HEK293 (cell line): ENCODE results near the gene OCIAD1.

ENCODE experiments used
- KLF16 ChIP-seq: fragments of 450-650 bp; formaldehyde crosslinking; IDR thresholded peaks from 2 replicates; pipeline ENCODE4 v1.5.1; 2017; ENCODE audit warnings: missing biosample characterization, missing genetic modification characterization
- MYNN ChIP-seq: fragments of 450-650 bp; formaldehyde crosslinking; IDR thresholded peaks from 2 replicates; pipeline ENCODE4 v1.5.1; 2016; ENCODE audit warnings: missing biosample characterization, missing genetic modification characterization, borderline replicate concordance
- PATZ1 ChIP-seq: fragments of 450-650 bp; formaldehyde crosslinking; IDR thresholded peaks from 2 replicates; pipeline ENCODE4 v1.5.1; 2016; ENCODE audit warnings: missing biosample characterization, missing genetic modification characterization
- PRDM10 ChIP-seq: fragments of 450-650 bp; formaldehyde crosslinking; IDR thresholded peaks from 2 replicates; pipeline ENCODE4 v1.5.1; 2016; ENCODE audit warnings: missing biosample characterization, missing genetic modification characterization
- RBAK ChIP-seq: fragments of 450-650 bp; formaldehyde crosslinking; IDR thresholded peaks from 2 replicates; pipeline ENCODE4 v1.5.1; 2016; ENCODE audit warnings: missing biosample characterization, missing genetic modification characterization
- SETDB1 ChIP-seq: IDR thresholded peaks from one replicate; pipeline ENCODE4 v1.6.1; 2017; ENCODE audit warnings: mild to moderate bottlenecking, low read length, moderate library complexity, mixed read lengths; ENCODE audit not compliant: insufficient read length
- SP7 ChIP-seq: fragments of 450-650 bp; formaldehyde crosslinking; IDR thresholded peaks from 2 replicates; pipeline ENCODE4 v1.5.1; 2016; ENCODE audit warnings: missing biosample characterization, missing genetic modification characterization
- ZBTB1 ChIP-seq: fragments of 450-650 bp; formaldehyde crosslinking; IDR thresholded peaks from 2 replicates; pipeline ENCODE4 v1.5.1; 2016; ENCODE audit warnings: missing biosample characterization, missing genetic modification characterization
- ZBTB11 ChIP-seq: fragments of 450-650 bp; formaldehyde crosslinking; conservative IDR thresholded peaks from 2 replicates; pipeline ENCODE4 v1.5.1; 2016; ENCODE audit warnings: low read depth, missing biosample characterization, missing genetic modification characterization
- ZBTB21 ChIP-seq: fragments of 450-650 bp; formaldehyde crosslinking; IDR thresholded peaks from 2 replicates; pipeline ENCODE4 v1.5.1; 2017; ENCODE audit warnings: missing biosample characterization, missing genetic modification characterization
- ZEB2 ChIP-seq: fragments of 450-650 bp; formaldehyde crosslinking; IDR thresholded peaks from 2 replicates; pipeline ENCODE4 v1.5.1; 2016; ENCODE audit warnings: missing biosample characterization, missing genetic modification characterization
- ZNF23 ChIP-seq: fragments of 450-650 bp; formaldehyde crosslinking; IDR thresholded peaks from 2 replicates; pipeline ENCODE4 v1.5.1; 2016; ENCODE audit warnings: missing biosample characterization, missing genetic modification characterization, borderline replicate concordance
- ZNF341 ChIP-seq: fragments of 450-650 bp; formaldehyde crosslinking; IDR thresholded peaks from 2 replicates; pipeline ENCODE4; 2016; ENCODE audit warnings: low read depth, missing biosample characterization, missing genetic modification characterization
- ZNF350 ChIP-seq: fragments of 450-650 bp; formaldehyde crosslinking; IDR thresholded peaks from 2 replicates; pipeline ENCODE4 v1.5.0; 2017; ENCODE audit warnings: missing biosample characterization, mild to moderate bottlenecking, missing genetic modification characterization
- ZNF366 ChIP-seq: fragments of 450-650 bp; formaldehyde crosslinking; conservative IDR thresholded peaks from 2 replicates; pipeline ENCODE4 v1.5.1; 2016; ENCODE audit warnings: missing biosample characterization, missing genetic modification characterization
- ZNF391 ChIP-seq: fragments of 450-650 bp; formaldehyde crosslinking; IDR thresholded peaks from 2 replicates; pipeline ENCODE4 v1.5.1; 2016; ENCODE audit warnings: low read depth, missing biosample characterization, missing genetic modification characterization, borderline replicate concordance
- ZNF394 ChIP-seq: fragments of 450-650 bp; formaldehyde crosslinking; IDR thresholded peaks from 2 replicates; pipeline ENCODE4 v1.5.1; 2016; ENCODE audit warnings: missing biosample characterization, missing genetic modification characterization, mild to moderate bottlenecking, moderate library complexity, borderline replicate concordance
- ZNF473 ChIP-seq: fragments of 450-650 bp; formaldehyde crosslinking; IDR thresholded peaks from 2 replicates; pipeline ENCODE4 v1.5.1; 2017; ENCODE audit warnings: missing biosample characterization, missing genetic modification characterization
- ZNF626 ChIP-seq: fragments of 450-650 bp; sonication (Bioruptor Pico); formaldehyde crosslinking; IDR thresholded peaks from 2 replicates; pipeline ENCODE4 v1.5.1; 2018; ENCODE audit warnings: missing biosample characterization, missing genetic modification characterization, inconsistent platforms
- ZNF660 ChIP-seq: fragments of 450-650 bp; IDR thresholded peaks from 2 replicates; pipeline ENCODE4 v1.5.1; 2018; ENCODE audit warnings: missing biosample characterization, mild to moderate bottlenecking, missing genetic modification characterization
- ZNF785 ChIP-seq: fragments of 450-650 bp; formaldehyde crosslinking; IDR thresholded peaks from 2 replicates; pipeline ENCODE4 v1.5.1; 2016; ENCODE audit warnings: missing biosample characterization, missing genetic modification characterization
- TF ChIP-seq, protein P1 (sequence below): fragments of 450-650 bp; formaldehyde crosslinking; IDR thresholded peaks from 2 replicates; pipeline ENCODE4 v1.5.1; 2016; ENCODE audit warnings: missing biosample characterization, missing genetic modification characterization
- TF ChIP-seq, protein P2 (sequence below): fragments of 450-650 bp; formaldehyde crosslinking; IDR thresholded peaks from 2 replicates; pipeline ENCODE4 v1.5.1; 2016; ENCODE audit warnings: missing biosample characterization, missing genetic modification characterization

Gene OCIAD1

GRCh38 chr4:48830706-48831531 is at the start of gene OCIAD1 (continued):
- TF ChIP-seq, protein P1, sequence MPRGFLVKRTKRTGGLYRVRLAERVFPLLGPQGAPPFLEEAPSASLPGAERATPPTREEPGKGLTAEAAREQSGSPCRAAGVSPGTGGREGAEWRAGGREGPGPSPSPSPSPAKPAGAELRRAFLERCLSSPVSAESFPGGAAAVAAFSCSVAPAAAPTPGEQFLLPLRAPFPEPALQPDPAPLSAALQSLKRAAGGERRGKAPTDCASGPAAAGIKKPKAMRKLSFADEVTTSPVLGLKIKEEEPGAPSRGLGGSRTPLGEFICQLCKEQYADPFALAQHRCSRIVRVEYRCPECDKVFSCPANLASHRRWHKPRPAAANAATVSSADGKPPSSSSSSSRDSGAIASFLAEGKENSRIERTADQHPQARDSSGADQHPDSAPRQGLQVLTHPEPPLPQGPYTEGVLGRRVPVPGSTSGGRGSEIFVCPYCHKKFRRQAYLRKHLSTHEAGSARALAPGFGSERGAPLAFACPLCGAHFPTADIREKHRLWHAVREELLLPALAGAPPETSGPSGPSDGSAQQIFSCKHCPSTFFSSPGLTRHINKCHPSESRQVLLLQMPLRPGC, result peak; percentile 62; the same call in 1 of the 2 replicates
- TF ChIP-seq ZNF366 (tag by site-specific recombination), result no peak; the same call in 1 of the 2 replicates
- peak; percentile 53; the same call in 1 of the 2 replicates for TF ChIP-seq PRDM10
- peak; percentile 72; the same call in 1 of the 2 replicates for TF ChIP-seq SP7
- TF ChIP-seq ZNF785 (tag by site-specific recombination), result no peak
- peak; percentile 85 for TF ChIP-seq ZBTB11 (tag by site-specific recombination)
- TF ChIP-seq MYNN (tag by site-specific recombination), result no peak
- TF ChIP-seq, protein P2, sequence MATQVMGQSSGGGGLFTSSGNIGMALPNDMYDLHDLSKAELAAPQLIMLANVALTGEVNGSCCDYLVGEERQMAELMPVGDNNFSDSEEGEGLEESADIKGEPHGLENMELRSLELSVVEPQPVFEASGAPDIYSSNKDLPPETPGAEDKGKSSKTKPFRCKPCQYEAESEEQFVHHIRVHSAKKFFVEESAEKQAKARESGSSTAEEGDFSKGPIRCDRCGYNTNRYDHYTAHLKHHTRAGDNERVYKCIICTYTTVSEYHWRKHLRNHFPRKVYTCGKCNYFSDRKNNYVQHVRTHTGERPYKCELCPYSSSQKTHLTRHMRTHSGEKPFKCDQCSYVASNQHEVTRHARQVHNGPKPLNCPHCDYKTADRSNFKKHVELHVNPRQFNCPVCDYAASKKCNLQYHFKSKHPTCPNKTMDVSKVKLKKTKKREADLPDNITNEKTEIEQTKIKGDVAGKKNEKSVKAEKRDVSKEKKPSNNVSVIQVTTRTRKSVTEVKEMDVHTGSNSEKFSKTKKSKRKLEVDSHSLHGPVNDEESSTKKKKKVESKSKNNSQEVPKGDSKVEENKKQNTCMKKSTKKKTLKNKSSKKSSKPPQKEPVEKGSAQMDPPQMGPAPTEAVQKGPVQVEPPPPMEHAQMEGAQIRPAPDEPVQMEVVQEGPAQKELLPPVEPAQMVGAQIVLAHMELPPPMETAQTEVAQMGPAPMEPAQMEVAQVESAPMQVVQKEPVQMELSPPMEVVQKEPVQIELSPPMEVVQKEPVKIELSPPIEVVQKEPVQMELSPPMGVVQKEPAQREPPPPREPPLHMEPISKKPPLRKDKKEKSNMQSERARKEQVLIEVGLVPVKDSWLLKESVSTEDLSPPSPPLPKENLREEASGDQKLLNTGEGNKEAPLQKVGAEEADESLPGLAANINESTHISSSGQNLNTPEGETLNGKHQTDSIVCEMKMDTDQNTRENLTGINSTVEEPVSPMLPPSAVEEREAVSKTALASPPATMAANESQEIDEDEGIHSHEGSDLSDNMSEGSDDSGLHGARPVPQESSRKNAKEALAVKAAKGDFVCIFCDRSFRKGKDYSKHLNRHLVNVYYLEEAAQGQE (tag by site-specific recombination), result no peak; the same call in 1 of the 2 replicates
- peak; percentile 93 for TF ChIP-seq ZBTB21
- no peak for TF ChIP-seq ZNF350 (tag by site-specific recombination)
- TF ChIP-seq ZNF626 (tag by site-specific recombination), result no peak
- 0 out of 2 replicates have a peak, but pooled peaks have one; percentile 39 for TF ChIP-seq ZNF660 (tag by site-specific recombination)
- TF ChIP-seq ZEB2 (tag by site-specific recombination), result peak; percentile 78
- no peak for TF ChIP-seq SETDB1
- TF ChIP-seq KLF16 (tag by site-specific recombination), result peak; percentile 32; the same call in 1 of the 2 replicates
- peak; percentile 30; the same call in 1 of the 2 replicates for TF ChIP-seq ZNF394
- peak; percentile 86 for TF ChIP-seq PATZ1 (tag by site-specific recombination)
- TF ChIP-seq ZNF473 (tag by site-specific recombination), result no peak
- TF ChIP-seq ZNF341 (tag by site-specific recombination), result peak; percentile 100
- TF ChIP-seq ZNF23 (tag by site-specific recombination), result no peak
- peak; percentile 60; the same call in 1 of the 2 replicates for TF ChIP-seq ZNF391 (tag by site-specific recombination)
- TF ChIP-seq RBAK (tag by site-specific recombination), result no peak
- TF ChIP-seq ZBTB1 (tag by site-specific recombination), result 0 out of 2 replicates have a peak, but pooled peaks have one; percentile 27
